Hepatic stellate cell (primary cell): ENCODE results near the gene CCDC43.
"Not testable (repeated sequence)": the region's sequence is repeated elsewhere in the genome, so short reads cannot be mapped to it uniquely, and the experiment has no call there.

Experiments used
- DNase-seq: peaks from one replicate; pipeline ENCODE4 v3.0.0; 2011; ENCODE audit warnings: low spot score

Gene CCDC43, protein sequence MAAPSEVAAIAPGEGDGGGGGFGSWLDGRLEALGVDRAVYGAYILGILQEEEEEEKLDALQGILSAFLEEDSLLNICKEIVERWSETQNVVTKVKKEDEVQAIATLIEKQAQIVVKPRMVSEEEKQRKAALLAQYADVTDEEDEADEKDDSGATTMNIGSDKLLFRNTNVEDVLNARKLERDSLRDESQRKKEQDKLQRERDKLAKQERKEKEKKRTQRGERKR

DNA sequence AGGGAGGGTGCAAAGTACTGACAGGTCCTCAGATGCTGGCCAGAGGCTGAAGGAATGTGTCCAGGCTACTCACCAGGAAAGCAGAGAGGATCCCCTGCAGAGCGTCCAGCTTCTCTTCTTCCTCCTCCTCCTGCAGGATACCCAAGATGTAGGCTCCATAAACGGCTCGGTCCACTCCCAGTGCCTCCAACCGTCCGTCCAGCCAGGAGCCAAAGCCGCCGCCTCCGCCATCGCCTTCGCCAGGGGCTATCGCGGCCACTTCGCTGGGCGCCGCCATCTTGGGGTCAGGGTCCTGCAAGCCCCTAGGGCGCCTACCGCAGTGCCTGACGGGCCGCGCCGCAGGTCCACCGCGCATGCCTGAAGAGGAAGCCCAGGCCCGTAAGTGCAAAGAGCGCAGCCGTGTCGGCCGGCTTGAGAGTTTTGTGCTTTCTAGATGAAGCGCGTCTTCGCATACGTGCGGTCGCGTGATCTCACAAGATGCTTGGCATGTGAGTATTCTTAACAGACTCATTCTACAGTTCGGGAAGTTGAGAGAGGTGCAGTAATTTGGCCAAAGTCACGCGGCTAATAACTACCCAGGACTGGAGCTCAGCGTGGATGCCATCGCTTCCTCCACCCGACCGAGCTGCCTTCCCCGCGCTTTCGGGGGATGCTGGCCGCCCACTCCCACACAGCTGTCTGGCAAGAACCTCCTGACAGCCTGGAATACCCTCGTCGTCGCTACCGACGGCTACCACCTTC is at the start of gene CCDC43:
TSS of gene CCDC43 (minus strand) at position 300 of the 741 bp plus-strand sequence. CDS start at position 277, 23 bp downstream.
- DNase-seq: peak; percentile 95

DNA sequence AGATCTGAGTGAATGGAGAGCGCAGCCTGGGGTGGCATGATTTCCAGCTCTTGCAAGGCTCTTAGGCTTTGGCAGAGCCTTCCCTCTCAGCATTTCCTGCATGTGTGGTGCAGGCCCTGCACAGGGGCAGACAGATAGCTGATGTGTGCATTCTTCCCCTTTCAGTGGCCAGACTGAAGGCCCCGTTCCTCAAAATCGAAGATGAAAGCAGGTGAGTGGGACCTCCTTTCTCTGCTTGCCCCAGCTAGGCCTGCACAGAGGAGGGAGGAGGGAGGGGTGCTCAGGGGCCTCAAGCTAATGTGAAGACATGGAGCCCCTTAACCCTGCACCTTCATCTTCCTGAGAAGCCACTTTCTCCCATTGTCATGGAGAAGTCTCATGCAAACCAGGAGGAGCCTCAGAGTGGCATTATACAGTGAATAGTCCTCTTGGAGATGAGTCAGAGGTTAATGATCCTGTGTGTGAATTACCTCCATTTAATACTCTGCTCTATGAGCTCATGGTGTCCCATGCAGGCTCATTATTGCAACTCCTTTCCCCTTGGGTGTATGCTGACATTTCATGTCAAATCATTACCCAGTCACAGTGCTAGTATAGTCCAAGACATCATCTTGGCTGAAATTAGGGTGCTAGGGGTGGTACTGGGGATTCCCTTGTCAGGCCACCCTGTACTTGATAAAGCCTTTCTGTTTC is 48.8 kb upstream of the CCDC43 start:
- no peak for DNase-seq

DNA sequence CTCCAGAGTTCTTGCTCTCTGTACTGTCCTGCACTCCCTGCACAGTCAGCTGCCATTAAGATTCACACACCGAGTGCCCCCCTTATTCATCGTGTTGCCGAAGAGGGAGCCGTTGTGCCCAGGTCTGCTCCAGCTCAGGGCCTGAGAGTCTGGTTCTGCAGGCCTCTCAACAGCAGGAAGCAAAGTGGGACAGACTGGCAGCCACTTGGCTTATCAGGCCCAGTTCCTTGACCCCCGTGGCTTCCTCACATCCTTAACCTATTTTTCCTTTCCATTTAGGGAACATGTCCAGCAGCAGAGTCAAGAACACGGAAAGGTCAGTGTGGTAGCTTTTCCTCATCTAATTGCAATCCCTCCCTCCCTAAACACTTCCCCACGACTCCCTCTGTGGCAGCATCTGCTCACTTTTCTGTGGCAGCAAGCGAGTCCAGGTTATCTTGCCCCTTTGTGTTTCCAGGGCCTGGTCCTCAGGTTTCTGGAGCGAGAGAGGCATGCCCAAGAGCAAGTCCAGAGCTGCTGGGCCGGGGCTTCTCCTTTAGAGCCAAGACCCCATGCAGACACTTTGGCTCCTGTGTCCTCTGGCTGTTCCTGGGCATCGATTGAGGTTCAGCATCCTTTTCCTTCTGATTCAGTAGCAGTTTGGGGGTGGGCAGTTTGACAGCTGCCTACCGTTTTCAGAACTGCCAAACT is 47.1 kb upstream of the CCDC43 start:
- no peak for DNase-seq

DNA sequence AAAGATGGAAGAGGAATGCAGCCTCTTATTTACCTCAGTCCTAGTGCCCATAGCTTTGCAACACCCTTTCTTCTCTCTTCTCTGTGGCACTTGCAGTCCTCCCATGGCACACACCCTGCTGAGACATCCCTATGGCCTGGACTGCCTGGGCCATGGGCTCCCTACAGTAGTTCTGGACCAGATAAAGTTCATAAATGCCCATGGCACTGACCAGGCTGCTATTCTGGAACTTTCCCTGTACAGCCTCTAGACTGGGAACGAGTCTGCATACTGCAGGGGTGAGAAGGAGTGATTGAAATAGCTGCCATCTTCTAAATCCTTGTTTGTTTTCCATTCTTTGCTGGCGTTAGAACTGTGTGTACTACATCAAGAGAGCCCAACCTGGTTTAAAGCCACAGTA is 44.7 kb upstream of the CCDC43 start:
- no peak for DNase-seq

DNA sequence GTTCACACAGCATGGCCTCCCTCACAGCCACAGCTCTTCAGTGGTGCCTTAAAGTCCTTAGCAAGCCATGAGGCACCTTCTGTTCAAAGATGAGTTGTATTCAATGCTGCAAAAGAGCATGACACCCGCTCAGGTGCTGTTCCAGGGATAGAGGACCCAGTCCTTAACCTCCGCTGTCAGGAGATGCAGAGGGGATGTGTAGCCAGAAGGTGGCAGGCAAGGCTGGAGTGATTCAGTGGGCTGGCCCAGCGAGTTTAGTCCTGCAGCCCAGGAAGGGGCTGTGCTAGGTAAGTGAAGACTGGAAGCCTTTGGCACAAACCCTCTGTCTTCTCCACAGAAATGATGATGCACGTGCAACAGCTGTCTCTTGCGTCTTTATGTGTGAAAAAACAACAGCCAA is 44.2 kb upstream of the CCDC43 start:
- DNase-seq: no peak

DNA sequence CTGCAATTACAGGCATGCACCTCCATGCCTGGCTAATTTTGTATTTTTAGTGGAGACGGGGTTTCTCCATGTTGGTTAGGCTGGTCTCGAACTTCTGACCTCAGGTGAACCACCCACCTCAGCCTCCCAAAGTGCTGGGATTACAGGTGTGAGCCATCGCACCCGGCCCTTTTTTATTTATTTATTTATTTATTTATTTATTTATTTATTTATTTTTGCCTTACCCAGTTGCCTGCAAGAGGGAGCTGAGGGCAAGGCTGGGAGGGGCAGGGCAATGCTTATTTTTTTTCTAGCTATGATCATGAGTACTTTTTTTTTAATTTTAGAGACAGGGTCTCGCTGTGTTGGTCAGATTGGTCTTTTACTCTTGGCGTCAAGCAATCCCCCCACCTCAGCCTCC is 36.5 kb upstream of the CCDC43 start:
- not testable (repeated sequence) for DNase-seq

DNA sequence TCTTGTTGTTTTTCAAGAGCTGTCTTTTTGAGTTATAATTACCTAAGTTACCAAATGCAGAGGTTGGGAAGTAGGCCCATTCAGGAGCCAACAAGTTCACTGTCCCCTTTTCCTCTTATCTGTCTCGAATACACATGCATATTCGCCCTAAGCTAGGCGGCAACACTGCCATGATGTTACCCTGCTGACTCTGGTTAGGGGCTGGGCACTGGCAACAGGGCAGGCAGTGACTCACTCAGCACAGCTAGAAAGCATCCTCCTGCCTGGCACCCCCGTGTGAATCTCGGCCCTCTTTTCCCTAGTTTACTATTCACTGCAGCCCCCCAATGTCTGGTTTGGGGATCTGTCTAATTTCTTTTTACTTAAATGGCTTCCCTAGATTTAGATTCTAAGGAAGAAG is 32.7 kb upstream of the CCDC43 start:
- no peak for DNase-seq

DNA sequence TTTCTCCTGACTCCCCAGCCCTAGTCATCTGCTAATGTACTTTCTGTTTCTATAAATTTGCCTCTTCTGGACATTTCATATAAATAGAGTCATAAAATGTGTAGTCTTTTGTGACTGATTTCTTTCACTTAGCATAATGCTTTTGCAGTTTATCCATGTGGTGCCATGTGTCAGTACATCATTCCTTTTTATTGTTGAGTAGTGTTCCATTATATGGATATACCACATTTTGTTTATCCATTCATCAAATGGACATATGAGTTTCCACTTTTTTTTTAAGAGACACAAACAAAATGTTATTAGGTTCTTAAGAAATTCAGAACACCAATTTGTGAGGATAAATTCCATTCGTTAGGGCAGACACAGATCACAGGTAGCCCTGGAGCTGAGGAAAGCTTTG is 29.9 kb upstream of the CCDC43 start:
- no peak for DNase-seq

DNA sequence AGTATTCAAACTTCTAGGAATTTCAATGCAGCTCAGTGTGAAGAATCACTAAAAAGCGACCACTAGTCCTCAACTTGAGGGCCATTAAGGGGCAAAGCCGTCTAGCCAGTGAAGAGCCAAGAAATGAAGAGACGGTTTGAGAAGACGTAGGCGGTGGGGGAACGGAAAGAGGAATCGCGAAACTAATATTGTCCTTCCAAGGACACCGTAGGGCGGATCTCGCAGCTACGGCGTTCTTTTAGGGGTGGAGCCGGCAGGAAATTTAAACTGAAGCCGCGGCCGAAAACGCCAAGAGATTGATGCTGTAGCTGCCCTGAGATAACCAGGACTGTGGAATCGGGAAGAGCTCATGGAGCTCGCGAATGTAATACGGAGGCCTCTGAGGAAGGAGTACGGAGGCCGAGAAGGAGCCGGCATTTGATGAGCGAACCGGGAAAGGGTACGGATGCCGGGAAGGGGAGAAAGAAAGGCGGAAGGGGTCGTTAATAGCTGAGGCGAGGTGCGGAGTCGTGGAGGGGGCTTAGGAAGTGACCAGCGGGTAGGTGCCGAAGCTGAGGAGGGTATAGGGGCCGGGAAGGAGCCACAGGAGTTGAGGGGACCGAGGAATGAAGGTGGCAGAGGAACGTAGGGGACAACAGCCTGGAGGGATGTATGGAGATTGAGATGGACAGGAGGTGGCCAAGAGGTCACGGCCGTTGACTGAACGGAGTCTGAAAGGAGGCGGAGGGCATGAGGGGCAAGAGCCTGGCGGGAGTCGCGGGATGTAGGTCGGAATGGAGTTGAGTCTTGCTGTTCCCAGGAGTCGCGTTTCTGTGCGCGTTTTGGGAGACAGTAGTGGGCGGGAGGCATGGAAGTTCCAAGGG is 19.1 kb upstream of the CCDC43 start, which contains the start of gene DBF4B:
TSS of gene DBF4B (plus strand) at position 265 of the 863 bp plus-strand sequence. CDS start at position 421, 156 bp downstream.
- DNase-seq: peak; percentile 93

DNA sequence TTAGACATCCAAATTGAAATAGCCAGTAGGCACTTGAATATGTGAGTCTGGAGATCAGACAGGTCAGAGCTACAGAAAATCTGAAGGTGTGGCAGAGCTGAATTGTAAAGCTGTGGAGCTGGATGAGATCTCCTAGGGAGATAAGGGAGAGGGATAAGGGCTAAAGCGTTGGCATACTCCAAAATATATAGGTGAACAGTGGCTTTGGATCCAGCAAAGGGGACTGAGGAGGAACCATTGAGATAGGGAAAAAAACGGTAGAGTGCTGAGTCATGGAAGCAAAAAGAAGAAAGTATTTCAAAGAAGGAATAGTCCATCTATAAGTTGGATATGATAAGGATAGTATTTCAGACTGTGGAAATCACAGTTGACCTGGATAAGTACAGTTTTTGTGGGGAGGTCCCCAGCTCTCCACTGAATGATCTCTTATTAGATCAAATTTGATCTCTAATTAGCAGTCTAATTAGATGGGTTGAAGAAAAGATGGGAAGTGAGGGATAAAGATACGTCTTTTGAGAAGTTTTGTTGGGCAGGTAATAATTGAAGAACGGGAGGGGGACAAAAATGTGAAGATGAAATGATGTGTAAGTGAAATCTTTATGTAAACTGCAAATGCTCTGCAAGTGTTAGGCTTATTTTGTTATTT is 18.3 kb upstream of the CCDC43 start:
- DNase-seq: no peak

DNA sequence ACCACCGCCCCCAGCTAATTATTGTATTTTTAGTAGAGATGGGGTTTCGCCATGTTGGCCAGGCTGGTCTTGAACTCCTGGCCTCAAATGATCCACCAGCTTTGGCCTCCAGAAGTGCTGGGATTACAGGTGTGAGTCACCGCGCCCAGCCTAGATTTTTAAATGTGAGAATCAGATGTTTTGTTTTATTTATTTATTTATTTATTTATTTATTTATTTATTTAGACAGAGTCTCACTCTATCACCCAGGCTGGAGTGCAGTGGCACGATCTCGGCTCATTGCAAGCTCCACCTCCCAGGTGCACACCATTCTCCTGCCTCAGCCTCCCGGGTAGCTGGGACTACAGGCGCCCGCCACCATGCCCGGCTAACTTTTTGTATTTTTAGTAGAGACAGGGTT is 10.7 kb upstream of the CCDC43 start:
- not testable (repeated sequence) for DNase-seq

DNA sequence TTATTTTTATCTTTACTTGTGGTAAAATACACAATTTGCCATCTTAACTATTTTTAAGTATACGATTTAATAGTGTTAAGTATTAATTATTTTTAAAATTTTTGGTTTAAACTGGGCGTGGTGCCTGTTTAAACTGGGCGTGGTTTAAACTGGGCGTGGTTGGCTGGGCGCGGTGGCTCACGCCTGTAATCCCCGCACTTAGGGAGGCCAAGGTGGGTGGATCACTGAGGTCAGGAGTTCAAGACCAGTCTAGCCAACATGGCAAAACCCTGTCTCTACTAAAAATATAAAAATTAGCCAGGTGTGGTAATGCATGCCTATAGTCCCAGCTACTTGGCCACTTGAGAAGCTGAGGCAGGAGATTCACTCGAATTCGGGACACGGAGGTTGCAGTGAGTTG is 4.0 kb upstream of the CCDC43 start:
- DNase-seq: no peak

DNA sequence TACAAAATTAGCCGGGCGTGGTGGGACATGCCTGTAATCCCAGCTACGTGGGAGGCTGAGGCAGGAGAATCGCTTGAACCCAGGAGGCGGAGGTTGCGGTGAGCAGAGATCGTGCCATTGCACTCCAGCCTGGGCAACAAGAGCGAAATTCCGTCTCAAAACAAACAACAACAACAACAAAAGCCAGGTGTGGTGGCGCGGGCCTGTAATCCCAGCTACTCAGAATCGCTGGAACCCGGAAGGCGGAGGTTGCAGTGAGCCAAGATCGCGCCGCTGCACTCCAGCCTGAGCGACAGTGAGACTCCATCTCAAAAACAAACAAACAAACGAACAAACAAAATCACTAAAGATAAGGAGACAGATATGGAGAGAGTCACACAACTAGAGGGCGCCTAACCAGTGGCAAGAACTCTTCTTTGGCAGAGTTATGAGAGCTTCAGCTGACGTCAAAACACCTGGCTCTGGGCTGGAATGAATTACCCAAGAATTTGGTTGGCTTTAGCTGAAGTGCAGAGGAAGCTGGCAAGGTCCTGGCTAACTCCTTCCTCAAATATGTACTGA is 1.2 kb upstream of the CCDC43 start:
- DNase-seq: not testable (repeated sequence)

DNA sequence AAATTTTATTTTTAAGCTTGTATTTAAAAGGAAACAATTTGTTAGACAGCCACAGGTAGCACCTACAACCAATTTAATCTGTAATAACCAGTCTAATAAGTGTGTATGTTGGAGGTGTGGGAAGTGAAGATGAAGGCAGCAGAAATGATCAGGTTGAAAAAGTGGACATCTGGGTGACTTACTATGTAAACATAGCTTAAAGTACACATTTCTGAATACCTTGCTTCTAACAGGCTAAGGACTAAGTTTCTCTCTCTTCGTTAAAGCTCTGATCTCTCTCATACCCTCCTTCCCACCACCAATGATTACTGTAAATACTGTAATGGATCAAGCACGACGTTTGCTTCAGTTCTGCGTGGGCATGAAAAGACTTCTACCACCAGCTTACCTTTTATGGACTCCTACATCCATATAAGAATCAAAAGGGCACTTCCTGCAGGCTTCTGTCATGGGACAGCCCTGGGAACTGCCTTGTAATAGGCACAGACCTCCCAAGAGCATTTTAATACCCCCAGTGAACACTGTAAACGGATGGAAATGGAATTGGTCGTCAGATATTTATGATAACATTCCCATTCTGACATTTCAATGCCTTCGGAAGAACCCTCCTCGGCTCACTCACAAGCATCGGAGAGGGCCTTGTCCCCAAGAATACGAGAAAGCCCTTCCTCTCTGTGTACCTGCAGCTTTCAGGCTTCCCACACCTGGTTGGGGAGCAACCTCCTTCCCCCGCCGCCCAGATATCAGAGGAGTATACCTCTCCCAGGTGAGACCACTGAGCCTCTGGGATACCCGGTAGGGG is 700 bp downstream of the CCDC43 start:
- peak; percentile 32 for DNase-seq

DNA sequence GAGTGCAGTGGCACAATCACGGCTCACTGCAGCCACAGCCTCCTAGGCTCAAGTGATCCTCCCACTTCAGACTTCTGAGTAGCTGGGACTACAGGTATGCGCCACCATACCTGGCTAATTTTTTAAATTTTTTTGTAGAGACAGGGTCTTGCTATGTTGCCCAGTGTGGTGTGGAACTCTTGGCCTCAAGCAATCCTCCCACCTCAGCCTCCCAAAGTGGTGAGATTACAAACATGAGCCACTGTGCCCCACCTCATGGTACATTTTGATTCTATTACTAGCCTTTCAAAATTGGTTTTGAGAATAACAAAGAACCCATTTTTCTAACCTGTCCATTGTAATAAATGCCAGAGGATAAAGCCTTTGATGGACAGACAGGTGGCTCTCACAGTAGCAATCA is 1.4 kb downstream of the CCDC43 start:
- DNase-seq: no peak

DNA sequence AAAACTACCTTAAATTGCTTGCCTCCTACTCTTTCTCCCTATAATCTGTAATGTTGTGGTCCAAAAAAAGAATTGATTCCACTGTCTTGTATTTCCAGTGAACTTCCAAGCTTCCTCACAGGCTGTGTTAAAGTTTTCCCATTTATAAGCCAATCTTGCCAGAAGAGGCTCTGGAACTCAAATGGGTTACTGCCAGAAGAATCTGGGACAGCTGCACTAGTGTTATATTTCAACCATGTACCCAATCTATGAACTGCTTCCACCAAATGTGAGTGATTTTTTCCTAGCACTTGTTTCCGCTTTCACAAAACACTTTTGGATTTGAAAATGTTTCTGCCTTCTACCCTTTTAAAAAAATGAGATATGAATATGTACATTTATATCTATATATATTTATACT is 1.8 kb downstream of the CCDC43 start:
- no peak for DNase-seq

DNA sequence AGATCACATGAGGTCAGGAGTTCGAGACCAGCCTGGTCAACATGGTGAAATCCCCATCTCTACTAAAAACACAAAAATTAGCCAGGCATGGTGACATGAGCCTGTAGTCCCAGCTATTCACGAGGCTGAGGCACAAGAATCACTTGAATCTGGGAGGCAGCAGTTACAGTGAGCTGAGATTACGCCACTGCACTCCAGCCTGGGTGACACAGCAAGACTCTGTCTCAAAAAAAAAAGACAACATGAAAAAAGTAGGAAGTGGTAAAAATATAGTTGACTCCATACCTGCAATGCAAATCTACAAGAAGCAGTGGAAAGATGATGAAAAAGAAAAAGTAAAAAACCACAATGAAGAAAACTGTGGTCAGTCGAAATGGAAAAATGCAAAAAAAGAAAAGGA is 6.3 kb downstream of the CCDC43 start:
- not testable (repeated sequence) for DNase-seq

DNA sequence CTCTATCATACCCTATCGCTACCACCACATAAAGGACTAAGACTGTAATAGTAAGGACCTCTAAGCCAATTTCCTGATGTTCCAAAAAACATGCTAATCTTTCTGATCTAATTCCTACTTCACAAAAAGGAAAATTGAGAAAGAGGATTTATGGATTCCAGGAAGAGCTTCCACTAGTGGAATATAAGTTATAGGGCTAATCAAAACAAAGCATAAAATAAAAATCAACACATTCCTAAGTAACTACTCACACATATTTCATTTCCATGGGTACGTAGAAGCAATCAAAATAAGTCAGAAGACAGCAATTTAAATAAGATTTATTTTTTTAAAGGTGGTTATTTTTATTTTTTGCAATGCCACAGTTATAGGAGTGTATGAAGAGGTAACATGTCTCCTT is 12.4 kb downstream of the CCDC43 start:
- DNase-seq: peak; percentile 55

DNA sequence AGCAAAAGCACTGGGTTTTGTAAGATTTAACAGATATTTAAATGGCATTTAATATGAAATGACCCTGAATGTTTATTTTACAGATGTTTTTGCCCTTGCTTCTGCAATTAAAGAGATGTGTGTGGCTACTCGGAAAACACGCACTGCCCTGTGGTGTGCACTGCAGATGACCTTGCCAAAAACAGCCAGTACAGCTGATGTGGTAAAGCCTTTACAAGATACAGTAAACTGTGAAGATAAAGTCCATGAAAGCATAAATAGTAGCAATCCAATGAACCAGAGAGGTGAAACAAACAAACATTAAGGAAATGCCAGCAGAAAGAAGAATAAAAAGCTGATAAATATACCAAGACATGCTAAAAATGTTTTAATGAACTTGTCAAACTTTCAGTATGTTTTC is 15.7 kb downstream of the CCDC43 start:
- DNase-seq: no peak
